ENCODE measurements around the gene DDIT4.
A peak's percentile ranks its signal among the peaks of the same experiment; 100 is the strongest.
"Not testable (repeated sequence)": the region's sequence is repeated elsewhere in the genome, so short reads cannot be mapped to it uniquely, and the experiment has no call there.

The DDIT4 gene

GRCh38 chr10:72243822-72244437 is 29.8 kb upstream of the DDIT4 start:
- TF ChIP-seq CTCF (IDR thresholded peaks at IDR 0.05; ENCODE audit: low read depth, low read length), result peak; percentile 55
- DNase-seq (ENCODE audit: extremely low read depth, low read depth), result peak; percentile 94

- TF ChIP-seq CTCF (IDR thresholded peaks at IDR 0.05; ENCODE audit: low read depth, low read length), result no peak
Observed at GRCh38 chr10:72244573-72245038, 29.1 kb upstream of the DDIT4 start.

GRCh38 chr10:72245949-72246525 is 27.7 kb upstream of the DDIT4 start:
- no peak for DNase-seq (ENCODE audit: extremely low read depth, low read depth)
- TF ChIP-seq CTCF (IDR thresholded peaks at IDR 0.05; ENCODE audit: low read depth, low read length), result no peak

More at GRCh38 chr10:72244573-72245038, 29.1 kb upstream of the DDIT4 start:
- DNase-seq (ENCODE audit: extremely low read depth, low read depth), result no peak

- DNase-seq (ENCODE audit: extremely low read depth, low read depth), result no peak
- no peak for TF ChIP-seq CTCF (IDR thresholded peaks at IDR 0.05; ENCODE audit: low read depth, low read length)
Observed at GRCh38 chr10:72248468-72249151, 25.1 kb upstream of the DDIT4 start.

GRCh38 chr10:72249176-72249862 is 24.4 kb upstream of the DDIT4 start:
- not testable (repeated sequence) for DNase-seq (ENCODE audit: extremely low read depth, low read depth)

GRCh38 chr10:72250666-72251065 is 23.1 kb upstream of the DDIT4 start:
- no peak for TF ChIP-seq CTCF (IDR thresholded peaks at IDR 0.05; ENCODE audit: low read depth, low read length)
- no peak for DNase-seq (ENCODE audit: extremely low read depth, low read depth)

- no peak for DNase-seq (ENCODE audit: extremely low read depth, low read depth)
- no peak for TF ChIP-seq CTCF (IDR thresholded peaks at IDR 0.05; ENCODE audit: low read depth, low read length)
Observed at GRCh38 chr10:72251635-72252034, 22.1 kb upstream of the DDIT4 start.

All from AG09319 (cell line).